ENCODE data around the gene IGF2BP2.

DNA sequence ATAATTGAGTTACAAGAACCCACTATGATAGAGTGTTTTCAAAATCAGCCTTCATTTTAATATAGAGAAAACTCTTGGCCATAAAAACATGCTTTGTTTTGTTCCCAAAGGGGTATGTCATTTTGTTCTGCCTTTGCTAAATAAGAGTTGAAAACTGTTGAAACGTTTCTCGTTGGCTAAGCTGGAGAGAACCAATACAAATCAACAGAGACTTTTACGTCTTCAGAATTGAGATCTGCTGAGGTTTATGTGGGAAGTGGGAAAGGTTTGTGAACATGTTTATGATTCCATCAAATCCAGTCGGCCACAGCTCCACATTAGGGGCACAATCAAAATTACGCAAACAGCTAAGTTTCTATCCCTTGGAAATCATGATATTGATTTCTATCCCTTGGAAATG is 102.0 kb downstream of the IGF2BP2 start:
- no peak for TF ChIP-seq EZH2 (IDR thresholded peaks at IDR 0.05; ENCODE audit: borderline replicate concordance, low read depth, low read length, poor library complexity, severe bottlenecking)
- TF ChIP-seq, protein P1, sequence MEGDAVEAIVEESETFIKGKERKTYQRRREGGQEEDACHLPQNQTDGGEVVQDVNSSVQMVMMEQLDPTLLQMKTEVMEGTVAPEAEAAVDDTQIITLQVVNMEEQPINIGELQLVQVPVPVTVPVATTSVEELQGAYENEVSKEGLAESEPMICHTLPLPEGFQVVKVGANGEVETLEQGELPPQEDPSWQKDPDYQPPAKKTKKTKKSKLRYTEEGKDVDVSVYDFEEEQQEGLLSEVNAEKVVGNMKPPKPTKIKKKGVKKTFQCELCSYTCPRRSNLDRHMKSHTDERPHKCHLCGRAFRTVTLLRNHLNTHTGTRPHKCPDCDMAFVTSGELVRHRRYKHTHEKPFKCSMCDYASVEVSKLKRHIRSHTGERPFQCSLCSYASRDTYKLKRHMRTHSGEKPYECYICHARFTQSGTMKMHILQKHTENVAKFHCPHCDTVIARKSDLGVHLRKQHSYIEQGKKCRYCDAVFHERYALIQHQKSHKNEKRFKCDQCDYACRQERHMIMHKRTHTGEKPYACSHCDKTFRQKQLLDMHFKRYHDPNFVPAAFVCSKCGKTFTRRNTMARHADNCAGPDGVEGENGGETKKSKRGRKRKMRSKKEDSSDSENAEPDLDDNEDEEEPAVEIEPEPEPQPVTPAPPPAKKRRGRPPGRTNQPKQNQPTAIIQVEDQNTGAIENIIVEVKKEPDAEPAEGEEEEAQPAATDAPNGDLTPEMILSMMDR (conservative IDR thresholded peaks at IDR 0.05; ENCODE audit: low read depth, low read length): no peak

Measured in A673 (cell line).